Measurements from ENCODE around the gene TMC8. TPM values are rescaled to one million over a fixed set of nuclear protein-coding genes. Genes with fewer than 3 reads are reported as not detected.

The TMC8 gene
- total and polyA plus RNA-seq, 4 donors: 1.3 to 14.5 (median 5.0) TPM

DNA sequence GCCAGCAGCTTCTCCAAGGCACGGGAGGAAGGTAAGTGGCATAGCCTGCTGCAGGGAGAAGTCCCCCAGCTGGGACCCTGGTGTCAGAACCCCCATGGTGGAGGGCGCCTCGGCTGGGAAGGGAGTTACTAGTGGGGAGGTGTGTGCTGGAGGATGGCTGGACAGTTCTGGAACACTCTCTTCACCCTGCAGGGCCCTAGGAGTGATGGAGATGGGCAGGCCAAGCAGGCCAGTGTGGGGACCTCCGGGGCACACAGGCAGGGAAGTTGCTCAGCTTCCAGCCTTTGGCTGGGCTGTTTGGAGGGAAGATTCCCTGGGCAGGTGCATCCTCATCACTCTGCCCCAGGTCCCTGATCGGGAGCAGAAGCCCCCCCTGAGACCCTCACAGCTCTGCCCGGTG is 16.3 kb downstream of the TMC8 start:
- no peaks in the 10 kb centered on the region for H3K27me3 ChIP-seq (ENCODE audit: control insufficient read depth in 4 of 4, insufficient read depth in 4 of 4, low read length in 3 of 4)
- TF ChIP-seq TAF1 (conservative IDR thresholded peaks at IDR 0.05) (no peak), NR2F2 (IDR thresholded peaks at IDR 0.05) (no peak), RXRA (IDR thresholded peaks at IDR 0.05) (no peak), JUND (IDR thresholded peaks at IDR 0.05) (no peak), FOXA1 (IDR thresholded peaks at IDR 0.05) (no peak), FOXA2 (IDR thresholded peaks at IDR 0.05) (no peak), HNF4G (IDR thresholded peaks at IDR 0.05) (no peak), YY1 (IDR thresholded peaks at IDR 0.05) (no peak), HNF4A (conservative IDR thresholded peaks at IDR 0.05) (no peak), SP1 (IDR thresholded peaks at IDR 0.05) (no peak), GABPA (IDR thresholded peaks at IDR 0.05 in 1 of 2, conservative IDR thresholded peaks at IDR 0.05 in 1 of 2) (no peak)
- TF ChIP-seq, protein P1, sequence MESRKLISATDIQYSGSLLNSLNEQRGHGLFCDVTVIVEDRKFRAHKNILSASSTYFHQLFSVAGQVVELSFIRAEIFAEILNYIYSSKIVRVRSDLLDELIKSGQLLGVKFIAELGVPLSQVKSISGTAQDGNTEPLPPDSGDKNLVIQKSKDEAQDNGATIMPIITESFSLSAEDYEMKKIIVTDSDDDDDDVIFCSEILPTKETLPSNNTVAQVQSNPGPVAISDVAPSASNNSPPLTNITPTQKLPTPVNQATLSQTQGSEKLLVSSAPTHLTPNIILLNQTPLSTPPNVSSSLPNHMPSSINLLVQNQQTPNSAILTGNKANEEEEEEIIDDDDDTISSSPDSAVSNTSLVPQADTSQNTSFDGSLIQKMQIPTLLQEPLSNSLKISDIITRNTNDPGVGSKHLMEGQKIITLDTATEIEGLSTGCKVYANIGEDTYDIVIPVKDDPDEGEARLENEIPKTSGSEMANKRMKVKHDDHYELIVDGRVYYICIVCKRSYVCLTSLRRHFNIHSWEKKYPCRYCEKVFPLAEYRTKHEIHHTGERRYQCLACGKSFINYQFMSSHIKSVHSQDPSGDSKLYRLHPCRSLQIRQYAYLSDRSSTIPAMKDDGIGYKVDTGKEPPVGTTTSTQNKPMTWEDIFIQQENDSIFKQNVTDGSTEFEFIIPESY (IDR thresholded peaks at IDR 0.05): no peak
- TF ChIP-seq, protein P2, sequence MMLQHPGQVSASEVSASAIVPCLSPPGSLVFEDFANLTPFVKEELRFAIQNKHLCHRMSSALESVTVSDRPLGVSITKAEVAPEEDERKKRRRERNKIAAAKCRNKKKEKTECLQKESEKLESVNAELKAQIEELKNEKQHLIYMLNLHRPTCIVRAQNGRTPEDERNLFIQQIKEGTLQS (IDR thresholded peaks at IDR 0.05): no peak
- TF ChIP-seq, protein P3, sequence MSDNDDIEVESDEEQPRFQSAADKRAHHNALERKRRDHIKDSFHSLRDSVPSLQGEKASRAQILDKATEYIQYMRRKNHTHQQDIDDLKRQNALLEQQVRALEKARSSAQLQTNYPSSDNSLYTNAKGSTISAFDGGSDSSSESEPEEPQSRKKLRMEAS (IDR thresholded peaks at IDR 0.05): no peak
- TF ChIP-seq, protein P4, sequence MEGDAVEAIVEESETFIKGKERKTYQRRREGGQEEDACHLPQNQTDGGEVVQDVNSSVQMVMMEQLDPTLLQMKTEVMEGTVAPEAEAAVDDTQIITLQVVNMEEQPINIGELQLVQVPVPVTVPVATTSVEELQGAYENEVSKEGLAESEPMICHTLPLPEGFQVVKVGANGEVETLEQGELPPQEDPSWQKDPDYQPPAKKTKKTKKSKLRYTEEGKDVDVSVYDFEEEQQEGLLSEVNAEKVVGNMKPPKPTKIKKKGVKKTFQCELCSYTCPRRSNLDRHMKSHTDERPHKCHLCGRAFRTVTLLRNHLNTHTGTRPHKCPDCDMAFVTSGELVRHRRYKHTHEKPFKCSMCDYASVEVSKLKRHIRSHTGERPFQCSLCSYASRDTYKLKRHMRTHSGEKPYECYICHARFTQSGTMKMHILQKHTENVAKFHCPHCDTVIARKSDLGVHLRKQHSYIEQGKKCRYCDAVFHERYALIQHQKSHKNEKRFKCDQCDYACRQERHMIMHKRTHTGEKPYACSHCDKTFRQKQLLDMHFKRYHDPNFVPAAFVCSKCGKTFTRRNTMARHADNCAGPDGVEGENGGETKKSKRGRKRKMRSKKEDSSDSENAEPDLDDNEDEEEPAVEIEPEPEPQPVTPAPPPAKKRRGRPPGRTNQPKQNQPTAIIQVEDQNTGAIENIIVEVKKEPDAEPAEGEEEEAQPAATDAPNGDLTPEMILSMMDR (IDR thresholded peaks at IDR 0.05; ENCODE audit: low read depth, low read length, missing input control): no peak
- TF ChIP-seq, protein P5, sequence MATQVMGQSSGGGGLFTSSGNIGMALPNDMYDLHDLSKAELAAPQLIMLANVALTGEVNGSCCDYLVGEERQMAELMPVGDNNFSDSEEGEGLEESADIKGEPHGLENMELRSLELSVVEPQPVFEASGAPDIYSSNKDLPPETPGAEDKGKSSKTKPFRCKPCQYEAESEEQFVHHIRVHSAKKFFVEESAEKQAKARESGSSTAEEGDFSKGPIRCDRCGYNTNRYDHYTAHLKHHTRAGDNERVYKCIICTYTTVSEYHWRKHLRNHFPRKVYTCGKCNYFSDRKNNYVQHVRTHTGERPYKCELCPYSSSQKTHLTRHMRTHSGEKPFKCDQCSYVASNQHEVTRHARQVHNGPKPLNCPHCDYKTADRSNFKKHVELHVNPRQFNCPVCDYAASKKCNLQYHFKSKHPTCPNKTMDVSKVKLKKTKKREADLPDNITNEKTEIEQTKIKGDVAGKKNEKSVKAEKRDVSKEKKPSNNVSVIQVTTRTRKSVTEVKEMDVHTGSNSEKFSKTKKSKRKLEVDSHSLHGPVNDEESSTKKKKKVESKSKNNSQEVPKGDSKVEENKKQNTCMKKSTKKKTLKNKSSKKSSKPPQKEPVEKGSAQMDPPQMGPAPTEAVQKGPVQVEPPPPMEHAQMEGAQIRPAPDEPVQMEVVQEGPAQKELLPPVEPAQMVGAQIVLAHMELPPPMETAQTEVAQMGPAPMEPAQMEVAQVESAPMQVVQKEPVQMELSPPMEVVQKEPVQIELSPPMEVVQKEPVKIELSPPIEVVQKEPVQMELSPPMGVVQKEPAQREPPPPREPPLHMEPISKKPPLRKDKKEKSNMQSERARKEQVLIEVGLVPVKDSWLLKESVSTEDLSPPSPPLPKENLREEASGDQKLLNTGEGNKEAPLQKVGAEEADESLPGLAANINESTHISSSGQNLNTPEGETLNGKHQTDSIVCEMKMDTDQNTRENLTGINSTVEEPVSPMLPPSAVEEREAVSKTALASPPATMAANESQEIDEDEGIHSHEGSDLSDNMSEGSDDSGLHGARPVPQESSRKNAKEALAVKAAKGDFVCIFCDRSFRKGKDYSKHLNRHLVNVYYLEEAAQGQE (IDR thresholded peaks at IDR 0.05): no peak
- 88% methylated on average over 6 of the region's 6 CpGs for WGBS
- H3K9ac ChIP-seq (ENCODE audit: low read depth in 1 of 2, low read length in 2 of 2): no peak overlapping the region
- peaks cover 8 to 27% (median 19%) of the 10 kb centered on the region in 4 donors for H3K4me1 ChIP-seq (ENCODE audit: control insufficient read depth in 4 of 4, insufficient read depth in 4 of 4, low read length in 3 of 4)
- DNase-seq (ENCODE audit: low spot score): no peak
- H3K36me3 ChIP-seq (ENCODE audit: control insufficient read depth in 4 of 4, insufficient read depth in 3 of 4, low read depth in 1 of 4, low read length in 3 of 4): no peaks in the 10 kb centered on the region
- H3K27ac ChIP-seq (ENCODE audit: low read depth in 1 of 2, low read length in 2 of 2): no peak overlapping the region
- no peak overlapping the region for H3K4me3 ChIP-seq (ENCODE audit: low read depth in 1 of 3, low read length in 3 of 3)
- H3K9me3 ChIP-seq (ENCODE audit: control insufficient read depth in 4 of 4, low read length in 3 of 4): no peaks in the 10 kb centered on the region

Data from liver (tissue), 9 donors.